Lung (tissue), 12 donors: ENCODE data around the gene GSTO2. TPM values are rescaled to one million over a fixed set of nuclear protein-coding genes. Genes with fewer than 3 reads are reported as not detected.
A peak's percentile ranks its signal among the peaks of the same experiment; 100 is the strongest.

ENCODE experiments used
- ATAC-seq: fragments of 200-7000 bp; cut with Tn5 transposase; one replicate; pipeline ENCODE4 v1.9.1; 2020; ENCODE audit warnings: moderate number of reproducible peaks; ENCODE audit not compliant: insufficient read depth, low FRiP score
- DNase-seq, 3 donors: peaks; one replicate each; pipeline ENCODE4 v3.0.0-alpha.2; 2013 to 2017
- H3K27ac ChIP-seq, 2 donors: one replicate each; pipeline ENCODE4 v1.5.1; 2013; ENCODE audit warnings: mild to moderate bottlenecking in 2 of 2, moderate library complexity in 2 of 2, control low read depth in 1 of 2, inconsistent platforms in 1 of 2, low read depth in 1 of 2, low read length in 1 of 2
- H3K27me3 ChIP-seq, 3 donors: one replicate each; pipeline ENCODE4 v1.5.1; 2013; ENCODE audit warnings: low read length in 2 of 3; ENCODE audit not compliant: control insufficient read depth in 3 of 3, insufficient read depth in 3 of 3
- H3K36me3 ChIP-seq, 4 donors: one replicate each; pipeline ENCODE4 v1.5.1; 2013; ENCODE audit warnings: low read length in 4 of 4, mild to moderate bottlenecking in 1 of 4, moderate library complexity in 1 of 4; ENCODE audit not compliant: control insufficient read depth in 4 of 4, insufficient read depth in 4 of 4
- H3K4me1 ChIP-seq, 5 donors: one replicate each; pipeline ENCODE4 v1.5.1; 2013; ENCODE audit warnings: low read length in 5 of 5, mild to moderate bottlenecking in 2 of 5, moderate library complexity in 1 of 5; ENCODE audit not compliant: control insufficient read depth in 5 of 5, insufficient read depth in 5 of 5
- H3K4me3 ChIP-seq: one replicate; pipeline ENCODE4 v1.5.1; 2013; ENCODE audit warnings: mild to moderate bottlenecking, control low read depth, moderate library complexity
- H3K9ac ChIP-seq, 2 donors: one replicate each; pipeline ENCODE4 v1.5.1; 2013; ENCODE audit warnings: low read length in 2 of 2, control low read depth in 1 of 2; ENCODE audit not compliant: insufficient read depth in 1 of 2
- H3K9me3 ChIP-seq, 4 donors: one replicate each; pipeline ENCODE4 v1.5.1; 2013; ENCODE audit warnings: low read length in 3 of 4, mild to moderate bottlenecking in 1 of 4, moderate library complexity in 1 of 4; ENCODE audit not compliant: control insufficient read depth in 4 of 4, insufficient read depth in 3 of 4
- WGBS, 2 donors: extraction: QIAGEN DNeasy Blood & Tissue Kit; methylation state at CpG; one replicate each; pipeline ENCODE4 v1.1.7; 2013; 5-methylcytosine and 5-hydroxymethylcytosine counted together
- polyA plus RNA-seq, 2 donors: library from polyadenylated mRNA; stranded (reverse); fragments of 200-250 nt; gene quantifications; one replicate each; pipeline ENCODE4 v1.2.1, GENCODE V29; 2013
- total RNA-seq, 2 donors: library from RNA; depleted of rRNA in 1 of 2; stranded (reverse); fragments of >200 nt in 1 of 2; gene quantifications; one replicate each; pipeline ENCODE4 v1.2.1, GENCODE V29; 2014 to 2021
- TF ChIP-seq, protein P1 (sequence below): IDR thresholded peaks from 2 replicates; pipeline ENCODE4 v1.5.1; 2012; ENCODE audit warnings: mild to moderate bottlenecking; ENCODE audit errors: control extremely low read depth, extremely low read depth
- donor health status: control.
- donor health status: control.
- donor health status: Bipolar disorder and iron deficiency.
- donor health status: healthy.
- donor health status: DM: yes; HTN: yes; CAD: no.

The GSTO2 gene
- total and polyA plus RNA-seq, 4 donors: 6.6 to 25.9 (median 12.1) TPM

DNA sequence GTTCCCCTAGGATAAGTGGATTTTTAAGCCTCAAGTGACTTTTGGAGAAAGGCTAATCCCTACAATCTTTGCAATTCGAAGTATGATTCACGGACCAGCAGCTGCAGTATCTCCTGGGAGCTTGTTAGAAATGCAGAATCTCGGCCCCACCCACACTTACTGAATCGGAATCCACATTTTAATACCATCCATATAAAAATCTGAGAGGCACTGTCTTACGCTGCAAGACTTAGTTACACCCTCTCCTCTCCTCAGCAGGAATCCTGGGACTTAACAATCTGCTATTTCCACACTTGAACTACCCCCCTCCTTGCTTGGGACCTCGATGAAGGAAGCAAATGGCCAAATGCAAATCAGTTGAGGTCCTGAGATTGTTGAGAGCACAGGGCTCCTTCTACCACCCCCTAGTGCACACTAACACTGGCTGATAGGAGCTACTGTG lies 48.3 kb downstream of the GSTO2 start:
- Histone ChIP-seq H3K36me3 (peaks cover 16 to 35% (median 25%) of the 10 kb centered on the region in 4 donors), H3K4me3 (no peak overlapping the region), H3K27me3 (no peaks in the 10 kb centered on the region), H3K27ac (peak overlapping the region in 1 of 2 donors; percentile 40), H3K9ac (no peak overlapping the region), H3K9me3 (peaks cover 0 to 4% (median 0%) of the 10 kb centered on the region in 4 donors), H3K4me1 (peaks cover 13 to 42% (median 20%) of the 10 kb centered on the region in 5 donors)
- 56 to 73% methylated on average over 6 of the region's 6 CpGs for WGBS, 2 donors
- peak in 1 of 3 donors; percentile 50 for DNase-seq
- ATAC-seq: no peak
- TF ChIP-seq, protein P1, sequence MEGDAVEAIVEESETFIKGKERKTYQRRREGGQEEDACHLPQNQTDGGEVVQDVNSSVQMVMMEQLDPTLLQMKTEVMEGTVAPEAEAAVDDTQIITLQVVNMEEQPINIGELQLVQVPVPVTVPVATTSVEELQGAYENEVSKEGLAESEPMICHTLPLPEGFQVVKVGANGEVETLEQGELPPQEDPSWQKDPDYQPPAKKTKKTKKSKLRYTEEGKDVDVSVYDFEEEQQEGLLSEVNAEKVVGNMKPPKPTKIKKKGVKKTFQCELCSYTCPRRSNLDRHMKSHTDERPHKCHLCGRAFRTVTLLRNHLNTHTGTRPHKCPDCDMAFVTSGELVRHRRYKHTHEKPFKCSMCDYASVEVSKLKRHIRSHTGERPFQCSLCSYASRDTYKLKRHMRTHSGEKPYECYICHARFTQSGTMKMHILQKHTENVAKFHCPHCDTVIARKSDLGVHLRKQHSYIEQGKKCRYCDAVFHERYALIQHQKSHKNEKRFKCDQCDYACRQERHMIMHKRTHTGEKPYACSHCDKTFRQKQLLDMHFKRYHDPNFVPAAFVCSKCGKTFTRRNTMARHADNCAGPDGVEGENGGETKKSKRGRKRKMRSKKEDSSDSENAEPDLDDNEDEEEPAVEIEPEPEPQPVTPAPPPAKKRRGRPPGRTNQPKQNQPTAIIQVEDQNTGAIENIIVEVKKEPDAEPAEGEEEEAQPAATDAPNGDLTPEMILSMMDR: no peak

DNA sequence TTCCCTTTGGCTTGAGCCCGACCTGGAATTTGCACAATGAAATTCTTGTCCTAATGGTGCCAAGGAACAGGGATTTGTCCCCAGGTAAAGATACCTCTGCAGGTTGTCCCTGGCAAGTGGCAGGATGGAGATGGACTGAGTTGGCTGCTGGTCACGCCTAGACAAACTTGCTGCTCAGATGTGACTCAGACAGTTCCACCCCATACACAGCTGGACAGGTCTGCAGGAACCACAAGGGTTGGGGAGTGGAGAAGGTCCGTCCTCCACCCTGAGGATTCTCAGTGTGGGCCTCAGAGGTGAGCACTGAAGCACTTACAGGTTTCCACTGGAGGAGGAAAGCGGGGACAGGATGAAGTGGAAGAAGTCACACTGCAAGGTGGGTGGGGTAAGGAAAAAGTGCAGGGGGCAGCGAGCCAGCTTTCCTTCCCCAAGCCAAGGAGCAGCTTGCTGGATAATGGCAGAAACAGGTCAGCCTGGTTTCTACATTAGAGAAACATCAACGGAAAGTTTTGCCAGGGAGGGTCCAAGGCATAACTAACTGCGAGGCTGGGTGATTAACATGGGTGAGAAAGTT lies 48.8 kb downstream of the GSTO2 start:
- 85 to 87% methylated on average over 7 of the region's 7 CpGs for WGBS, 2 donors
- no peak for DNase-seq
- Histone ChIP-seq H3K36me3 (peaks cover 16 to 30% (median 20%) of the 10 kb centered on the region in 4 donors), H3K4me1 (peaks cover 13 to 44% (median 20%) of the 10 kb centered on the region in 5 donors), H3K27ac (peak overlapping the region in 1 of 2 donors; percentile 40), H3K4me3 (no peak overlapping the region), H3K27me3 (no peaks in the 10 kb centered on the region), H3K9me3 (peaks cover 0 to 4% (median 0%) of the 10 kb centered on the region in 4 donors), H3K9ac (no peak overlapping the region)
- TF ChIP-seq, protein P1: no peak
- no peak for ATAC-seq

DNA sequence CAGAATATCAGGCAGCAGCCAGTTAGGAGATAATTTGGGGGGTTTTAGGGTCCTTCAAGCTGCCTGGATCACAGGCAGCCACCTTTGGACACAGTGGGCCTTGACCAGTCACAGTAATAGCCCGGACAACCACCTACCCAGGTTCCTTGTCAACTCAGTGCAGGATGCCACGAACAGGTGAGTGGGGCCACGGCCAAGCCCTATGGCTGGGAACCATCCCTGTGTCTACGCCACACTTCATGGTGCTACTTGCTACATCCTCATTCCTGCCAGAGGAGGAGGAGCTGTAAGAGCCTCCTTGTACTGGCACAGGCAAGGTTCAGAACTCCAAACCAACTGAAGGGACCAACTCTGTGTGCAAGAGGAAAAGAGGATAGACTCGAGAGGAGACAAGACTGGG lies 49.3 kb downstream of the GSTO2 start:
- H3K4me1 ChIP-seq: peaks cover 13 to 43% (median 20%) of the 10 kb centered on the region in 5 donors
- H3K27ac ChIP-seq: peak overlapping the region in 1 of 2 donors; percentile 40
- no peak overlapping the region for H3K9ac ChIP-seq
- peaks cover 11 to 26% (median 16%) of the 10 kb centered on the region in 4 donors for H3K36me3 ChIP-seq
- no peak overlapping the region for H3K4me3 ChIP-seq
- ATAC-seq: no peak
- DNase-seq: no peak
- peaks cover 0 to 4% (median 0%) of the 10 kb centered on the region in 4 donors for H3K9me3 ChIP-seq
- TF ChIP-seq, protein P1: no peak
- no peaks in the 10 kb centered on the region for H3K27me3 ChIP-seq
- 89 to 90% methylated on average over 5 of the region's 5 CpGs for WGBS, 2 donors
